Measurements from ENCODE around the gene RNF220.

The RNF220 gene

GRCh38 chr1:44676484-44677200, 271.6 kb downstream of the RNF220 start:
- TF ChIP-seq PATZ1 (CRISPR knock-in tag; IDR thresholded peaks at IDR 0.05; ENCODE audit: borderline replicate concordance) = no peak
- no peak for TF ChIP-seq CSRNP3 (CRISPR knock-in tag; IDR thresholded peaks at IDR 0.05)
- TF ChIP-seq OSR1 (CRISPR knock-in tag; IDR thresholded peaks at IDR 0.05) = no peak
- ATAC-seq = no peak

- no peak for ATAC-seq
- TF ChIP-seq CSDC2 (CRISPR knock-in tag; IDR thresholded peaks at IDR 0.05) (no peak), POU6F1 (CRISPR knock-in tag; IDR thresholded peaks at IDR 0.05; ENCODE audit: borderline replicate concordance, low read depth) (no peak), ISL1 (CRISPR knock-in tag; IDR thresholded peaks at IDR 0.05) (no peak), ZFP3 (CRISPR knock-in tag; IDR thresholded peaks at IDR 0.05) (no peak), TOX (CRISPR knock-in tag; IDR thresholded peaks at IDR 0.05; ENCODE audit: borderline replicate concordance) (no peak), CREB5 (CRISPR knock-in tag; IDR thresholded peaks at IDR 0.05; ENCODE audit: low read depth) (no peak), SNAI2 (CRISPR knock-in tag; IDR thresholded peaks at IDR 0.05) (no peak), RARB (CRISPR knock-in tag; IDR thresholded peaks at IDR 0.05) (no peak), ZFP30 (CRISPR knock-in tag; IDR thresholded peaks at IDR 0.05) (no peak), OSR1 (CRISPR knock-in tag; IDR thresholded peaks at IDR 0.05) (no peak), BACH2 (CRISPR knock-in tag; IDR thresholded peaks at IDR 0.05; ENCODE audit: borderline replicate concordance) (no peak), ZC3H10 (CRISPR knock-in tag; IDR thresholded peaks at IDR 0.05) (no peak), ARNTL (CRISPR knock-in tag; IDR thresholded peaks at IDR 0.05; ENCODE audit: borderline replicate concordance, low read depth) (no peak), ZNF565 (CRISPR knock-in tag; conservative IDR thresholded peaks at IDR 0.05; ENCODE audit: low read depth) (no peak), ZNF70 (CRISPR knock-in tag; IDR thresholded peaks at IDR 0.05) (no peak), GLIS3 (CRISPR knock-in tag; IDR thresholded peaks at IDR 0.05) (no peak)
Measured at GRCh38 chr1:44677201-44677766, 272.2 kb downstream of the RNF220 start.

- ATAC-seq = no peak
- TF ChIP-seq ISL1 (CRISPR knock-in tag; IDR thresholded peaks at IDR 0.05) (no peak), TCF4 (CRISPR knock-in tag; IDR thresholded peaks at IDR 0.05; ENCODE audit: borderline replicate concordance) (no peak), TOX (CRISPR knock-in tag; IDR thresholded peaks at IDR 0.05; ENCODE audit: borderline replicate concordance) (no peak), ZNF565 (CRISPR knock-in tag; conservative IDR thresholded peaks at IDR 0.05; ENCODE audit: low read depth) (no peak), GLIS3 (CRISPR knock-in tag; IDR thresholded peaks at IDR 0.05) (no peak), PPARA (CRISPR knock-in tag; IDR thresholded peaks at IDR 0.05; ENCODE audit: borderline replicate concordance) (no peak), ESRRG (CRISPR knock-in tag; IDR thresholded peaks at IDR 0.05) (no peak), CSDC2 (CRISPR knock-in tag; IDR thresholded peaks at IDR 0.05) (no peak), CREB5 (CRISPR knock-in tag; IDR thresholded peaks at IDR 0.05; ENCODE audit: low read depth) (no peak), CSRNP3 (CRISPR knock-in tag; IDR thresholded peaks at IDR 0.05) (no peak), ZNF8 (CRISPR knock-in tag; IDR thresholded peaks at IDR 0.05) (no peak), ZFP30 (CRISPR knock-in tag; IDR thresholded peaks at IDR 0.05) (no peak)
Measured at GRCh38 chr1:44678120-44678519, 273.1 kb downstream of the RNF220 start.

All from SK-N-SH treated with all-trans-retinoic acid at 6 μM for 48 hours (cell line).